Effector CD4-positive, alpha-beta T cell (primary cell): ENCODE results near the gene P3H2. TPM values are rescaled to one million over a fixed set of nuclear protein-coding genes. Genes with fewer than 3 reads are reported as not detected.
"Not testable (repeated sequence)": the region's sequence is repeated elsewhere in the genome, so short reads cannot be mapped to it uniquely, and the experiment has no call there.

ENCODE experiments used
- DNase-seq: peaks from one replicate; pipeline ENCODE4 v3.0.0-alpha.2; 2020
- total RNA-seq: gene quantifications from one replicate; lab custom pipeline; 2026; lab: John Stamatoyannopoulos, UW

The P3H2 gene
- total RNA-seq, result not detected

GRCh38 chr3:190120269-190121060 lies at the start of gene P3H2:
Gene P3H2, minus strand, starts transcription at chr3:190120897. Its CDS starts 166 bp downstream, at chr3:190120731.
- no peak for DNase-seq

- DNase-seq, result no peak
Measured at GRCh38 chr3:190169877-190170276, 49.2 kb upstream of the P3H2 start.

- no peak for DNase-seq
Measured at GRCh38 chr3:190169243-190169642, 48.5 kb upstream of the P3H2 start.

- DNase-seq, result no peak
Measured at GRCh38 chr3:190167936-190168680, 47.4 kb upstream of the P3H2 start.

- no peak for DNase-seq
Measured at GRCh38 chr3:190166948-190167347, 46.3 kb upstream of the P3H2 start.

DNA sequence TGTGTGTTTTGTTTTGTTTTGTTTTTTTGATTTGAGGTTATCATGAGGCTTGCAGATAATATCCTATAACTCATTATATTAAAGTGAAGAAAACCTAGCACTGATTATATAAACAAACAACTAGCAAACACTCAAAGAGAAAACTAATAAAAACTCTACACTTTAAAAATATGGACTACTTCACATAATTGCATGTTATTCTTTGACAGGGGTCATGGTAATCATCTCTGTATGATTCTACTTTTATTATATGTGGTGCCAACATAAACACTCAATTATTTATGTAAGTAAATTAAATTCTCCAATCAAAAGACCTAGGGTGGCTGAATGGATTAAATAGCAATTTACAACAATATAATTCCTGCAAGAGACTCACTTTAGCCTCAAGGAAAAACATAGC lies 44.6 kb upstream of the P3H2 start:
- no peak for DNase-seq

GRCh38 chr3:190162013-190162412 lies 41.3 kb upstream of the P3H2 start:
- not testable (repeated sequence) for DNase-seq

GRCh38 chr3:190159902-190160435 lies 39.3 kb upstream of the P3H2 start:
- DNase-seq, result no peak

- DNase-seq, result no peak
Measured at GRCh38 chr3:190158261-190158660, 37.6 kb upstream of the P3H2 start.

- DNase-seq, result no peak
Measured at GRCh38 chr3:190155752-190156151, 35.1 kb upstream of the P3H2 start.

GRCh38 chr3:190150681-190151080 lies 30.0 kb upstream of the P3H2 start:
- DNase-seq, result no peak

DNA sequence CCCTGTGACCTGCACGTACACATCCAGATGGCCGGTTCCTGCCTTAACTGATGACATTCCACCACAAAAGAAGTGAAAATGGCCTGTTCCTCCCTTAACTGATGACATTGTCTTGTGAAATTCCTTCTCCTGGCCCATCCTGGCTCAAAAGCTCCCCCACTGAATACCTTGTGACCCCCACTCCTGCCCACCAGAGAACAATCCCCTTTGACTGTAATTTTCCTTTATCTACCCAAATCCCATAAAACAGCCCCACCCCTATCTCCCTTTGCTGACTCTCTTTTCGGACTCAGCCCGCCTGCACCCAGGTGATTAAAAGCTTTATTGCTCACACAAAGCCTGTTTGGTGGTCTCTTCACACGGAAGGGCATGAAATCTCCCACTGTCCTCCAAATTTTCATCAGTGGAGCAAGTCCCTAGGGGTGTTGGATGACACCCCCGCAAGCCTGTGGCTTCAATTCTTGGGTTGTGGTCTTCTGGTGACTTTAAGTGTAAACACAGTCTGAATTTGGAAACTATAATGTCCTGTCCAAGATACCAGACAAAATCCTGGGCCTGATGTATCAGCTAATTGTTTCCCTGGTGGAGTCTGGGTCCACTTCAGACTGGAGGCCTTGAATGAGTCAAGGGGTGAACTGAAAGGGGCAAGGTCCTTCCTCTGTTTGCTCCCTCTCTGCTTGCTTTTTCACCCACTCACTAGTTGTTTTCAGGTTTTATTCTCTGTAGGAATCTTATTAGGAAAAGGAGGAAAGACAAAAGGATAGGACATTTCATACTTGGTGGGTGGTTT lies 29.3 kb upstream of the P3H2 start:
- DNase-seq, result not testable (repeated sequence)

DNA sequence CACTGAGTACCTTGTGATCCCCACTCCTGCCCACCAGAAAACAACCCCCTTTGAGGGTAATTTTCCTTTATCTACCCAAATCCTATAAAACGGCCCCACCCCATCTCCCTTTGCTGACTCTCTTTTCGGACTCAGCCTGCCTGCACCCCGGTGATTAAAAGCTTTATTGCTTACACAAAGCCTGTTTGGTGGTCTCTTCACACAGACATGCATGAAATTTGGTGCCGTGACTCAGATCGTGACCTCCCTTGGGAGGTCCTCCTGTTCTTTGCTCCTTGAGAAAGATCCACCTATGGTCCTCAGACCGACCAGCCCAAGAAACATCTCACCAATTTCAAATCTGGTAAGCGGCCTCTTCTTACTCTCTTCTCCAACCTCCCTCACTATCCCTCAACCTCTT lies 24.1 kb upstream of the P3H2 start:
- DNase-seq, result not testable (repeated sequence)

DNA sequence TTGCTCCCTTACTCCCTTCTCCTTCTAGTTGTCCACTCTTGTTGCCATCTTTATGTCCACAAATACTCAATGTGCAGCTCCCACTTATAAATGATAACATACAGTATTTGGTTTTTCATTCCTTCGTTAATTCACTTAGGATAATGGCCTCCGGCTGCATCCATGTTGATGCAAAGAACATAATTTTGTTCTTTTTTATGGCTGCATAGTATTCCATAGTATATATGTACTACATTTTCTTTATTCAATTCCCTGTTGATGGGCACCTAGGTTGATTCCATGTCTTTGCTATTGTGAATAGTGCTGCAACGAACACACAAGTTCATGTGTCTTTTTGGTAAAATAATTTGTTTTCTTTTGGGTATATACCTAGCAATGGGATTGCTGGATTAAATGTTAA lies 21.3 kb upstream of the P3H2 start:
- no peak for DNase-seq

- no peak for DNase-seq
Measured at GRCh38 chr3:190139365-190139764, 18.7 kb upstream of the P3H2 start.

- DNase-seq, result no peak
Measured at GRCh38 chr3:190132371-190132770, 11.7 kb upstream of the P3H2 start.

GRCh38 chr3:190131329-190131728 lies 10.6 kb upstream of the P3H2 start:
- DNase-seq, result no peak

DNA sequence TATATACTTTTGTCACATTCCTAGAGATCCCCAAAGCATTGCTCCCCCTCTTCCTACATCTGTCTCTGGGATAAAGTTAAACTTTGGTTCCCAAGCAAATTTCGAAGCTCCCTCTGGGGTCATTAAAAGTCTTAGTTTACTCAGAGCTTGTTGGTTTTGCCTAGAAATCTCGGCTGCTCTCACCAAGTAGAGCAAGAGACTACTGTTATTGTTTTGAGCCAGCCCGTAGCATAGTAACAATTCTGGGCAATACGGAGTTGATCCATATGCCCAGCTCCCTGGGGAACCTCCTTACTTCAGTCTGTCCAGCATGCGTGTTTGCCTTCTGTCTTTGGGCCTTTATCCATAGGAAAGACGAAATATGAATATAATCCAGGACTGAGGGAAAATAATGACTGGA lies 10.0 kb upstream of the P3H2 start:
- DNase-seq, result no peak

- no peak for DNase-seq
Measured at GRCh38 chr3:190130037-190130436, 9.3 kb upstream of the P3H2 start.

DNA sequence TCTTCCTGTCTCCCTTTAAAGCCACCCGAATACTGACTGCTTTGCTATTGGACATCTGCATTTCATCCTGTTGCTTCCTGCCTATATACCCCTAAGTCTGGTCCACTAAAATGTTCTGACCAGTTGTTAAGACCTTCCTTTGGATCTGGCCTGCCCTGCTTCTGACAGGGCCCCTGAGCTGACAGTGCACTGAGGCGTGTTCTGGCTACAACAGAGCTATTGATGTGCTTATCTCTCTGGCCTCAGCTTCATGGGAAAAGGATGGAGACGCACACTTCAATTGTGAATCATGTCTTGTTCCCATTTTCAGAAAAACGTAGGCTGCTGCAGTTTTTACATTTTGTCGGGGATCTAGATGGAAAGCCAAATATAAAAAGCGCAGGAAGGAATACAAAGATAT lies 7.1 kb upstream of the P3H2 start:
- no peak for DNase-seq

DNA sequence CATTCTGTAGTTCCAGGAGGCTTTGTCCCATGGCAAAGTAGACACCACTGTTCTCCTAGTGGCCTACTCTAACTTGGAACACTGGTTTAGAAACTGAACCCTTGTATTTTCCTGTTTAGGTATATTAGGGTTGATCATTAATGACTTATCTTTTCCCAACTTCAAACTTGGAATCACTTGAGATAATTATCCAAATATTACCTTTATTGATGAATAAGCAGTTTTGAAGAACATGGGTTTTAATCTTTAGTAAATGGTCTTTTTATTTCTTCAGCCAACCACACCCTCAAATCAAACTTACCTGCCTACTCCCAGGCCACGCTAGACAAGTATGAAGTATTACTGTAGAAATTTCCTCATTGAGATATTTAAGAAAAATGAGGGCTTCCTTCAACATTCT lies 6.5 kb upstream of the P3H2 start:
- no peak for DNase-seq

GRCh38 chr3:190125436-190126068 lies 4.9 kb upstream of the P3H2 start:
- no peak for DNase-seq

GRCh38 chr3:190124067-190124466 lies 3.4 kb upstream of the P3H2 start:
- DNase-seq, result no peak
